DMS153 treated with DMSO at 0.1 percent for 48 hours (cell line): ENCODE measurements around the gene KDM4D.
A peak's percentile ranks its signal among the peaks of the same experiment; 100 is the strongest.
"Not testable (repeated sequence)": the region's sequence is repeated elsewhere in the genome, so short reads cannot be mapped to it uniquely, and the experiment has no call there.

Experiments
- DNase-seq: peaks from one replicate; lab custom pipeline; 2025; ENCODE audit not compliant: unreplicated experiment; lab: John Stamatoyannopoulos, UW

Gene KDM4D

DNA sequence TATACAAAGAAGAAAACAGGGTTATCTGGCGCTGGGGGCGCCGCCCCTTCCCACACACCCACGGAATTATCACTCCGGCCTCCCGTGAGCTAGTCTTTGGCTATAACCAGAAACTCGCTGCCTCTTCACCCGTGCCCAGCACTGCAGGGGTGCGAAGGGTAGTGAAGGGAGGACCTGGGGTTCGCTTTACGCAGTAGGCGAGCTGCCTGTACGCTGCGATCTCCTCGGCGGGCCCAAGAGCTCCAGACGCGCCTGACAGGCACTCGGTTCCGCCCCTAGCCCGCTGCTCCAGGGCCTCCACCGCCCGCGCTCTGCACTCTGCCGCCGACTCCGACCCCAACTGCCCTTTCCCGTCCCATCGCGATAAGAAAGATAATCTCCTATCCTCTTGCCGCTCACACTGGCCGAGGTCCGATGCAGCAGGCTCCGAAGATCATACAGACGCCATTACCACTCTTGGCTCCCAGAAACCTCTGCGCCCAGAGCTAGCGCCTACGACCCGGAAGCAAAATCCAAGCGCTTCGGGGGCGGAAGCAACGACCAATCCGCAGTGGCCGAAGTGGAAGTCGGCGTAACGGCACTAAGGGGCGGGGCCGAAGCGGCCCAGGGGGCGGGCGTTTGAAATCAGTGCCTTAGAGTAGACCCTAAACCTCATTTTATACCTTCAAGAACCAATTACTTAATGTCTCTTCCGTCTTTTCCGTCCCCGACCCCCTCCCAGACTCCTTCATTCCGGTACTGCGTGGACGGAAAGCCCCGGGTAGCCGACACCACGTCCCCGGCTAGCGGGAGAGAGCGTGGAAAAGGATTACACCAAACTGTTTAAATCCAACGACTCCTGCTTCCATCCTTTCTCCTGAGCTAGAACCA lies at the start of gene KDM4D, which contains the start of gene CWC15:
KDM4D (plus strand) TSS at position 611 of the 870 bp plus-strand sequence. CDS start 23,664 bp downstream, outside the sequence.
CWC15 (minus strand) TSS at position 458 of the 870 bp plus-strand sequence. CDS start 1,371 bp downstream, outside the sequence.
- peak; percentile 86 for DNase-seq

- DNase-seq, result no peak
Observed at GRCh38 chr11:94924171-94924572, 49.3 kb upstream of the KDM4D start.

DNA sequence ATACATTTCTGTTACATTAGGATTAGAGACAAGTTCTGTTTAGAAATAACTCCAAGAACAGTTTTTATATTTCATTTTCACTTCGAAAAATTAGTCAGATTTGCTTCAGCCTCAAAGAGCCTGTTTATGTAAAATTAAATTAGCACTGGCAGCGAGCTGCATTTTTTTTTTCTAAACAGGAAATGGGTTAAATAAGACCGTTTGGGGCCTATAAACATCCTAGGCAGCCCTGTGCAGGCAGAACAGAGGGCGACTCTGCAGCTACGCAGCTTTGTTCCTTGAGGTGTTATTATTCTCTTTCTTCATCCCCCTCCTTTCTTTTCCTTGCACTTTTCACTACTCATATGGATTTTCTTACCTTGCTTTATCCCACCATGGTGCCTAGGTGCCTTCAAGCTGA lies 48.9 kb upstream of the KDM4D start:
- no peak for DNase-seq

DNA sequence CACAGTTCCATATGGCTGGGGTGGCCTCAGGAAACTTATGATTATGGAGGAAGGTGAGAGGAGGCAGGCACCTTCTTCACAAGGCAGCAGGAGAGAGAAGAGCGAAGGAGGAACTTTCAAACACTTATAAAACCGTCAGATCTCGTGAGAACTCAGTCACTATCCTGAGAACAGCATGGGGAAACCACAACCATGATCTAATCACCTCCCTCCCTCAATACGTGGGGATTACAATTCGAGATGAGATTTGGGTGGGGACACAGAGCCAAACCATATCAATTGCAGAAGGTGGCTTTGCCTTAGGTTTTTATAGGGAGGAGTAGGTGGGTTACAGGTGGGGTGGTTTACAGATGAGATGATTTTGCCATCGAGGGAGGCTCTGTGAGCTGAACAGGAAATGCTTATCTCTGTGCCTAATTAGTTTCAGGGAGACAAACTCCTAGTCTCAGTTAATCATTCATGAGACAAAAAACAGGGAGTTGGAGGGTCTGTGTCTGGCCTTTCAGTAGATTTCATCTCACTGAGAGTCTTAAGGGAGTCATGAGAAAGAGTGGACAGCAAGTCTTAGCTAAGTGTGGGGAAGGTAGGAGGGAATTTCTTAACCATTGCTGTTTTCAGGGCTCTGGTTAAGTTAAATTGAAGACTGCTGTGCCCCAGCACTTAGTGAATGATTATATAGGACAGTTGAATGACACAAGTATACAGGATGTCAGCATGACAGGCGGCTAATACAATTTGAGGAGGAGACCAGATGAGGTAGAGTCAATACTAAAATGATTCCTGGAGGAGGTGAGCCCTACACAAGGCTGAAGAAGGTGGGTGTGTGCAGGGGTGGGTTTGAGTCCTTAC lies 47.9 kb upstream of the KDM4D start:
- DNase-seq, result no peak

DNA sequence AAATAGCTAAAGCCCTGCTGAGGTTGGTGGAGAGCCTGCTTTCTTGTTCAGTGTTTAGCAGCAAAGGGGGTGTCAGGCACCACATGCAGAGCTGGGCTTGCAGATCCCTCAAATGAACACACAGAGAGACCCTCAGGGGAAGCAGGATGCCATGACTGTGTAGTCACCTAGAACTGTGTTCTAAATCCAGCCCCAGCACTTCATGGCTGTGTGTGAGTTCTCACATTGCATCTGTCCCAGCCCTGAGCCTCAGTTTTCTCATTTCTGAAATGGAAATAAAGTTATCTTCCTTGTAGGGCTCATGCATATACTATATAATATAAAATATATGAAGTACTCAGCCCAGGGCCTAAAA lies 47.3 kb upstream of the KDM4D start:
- no peak for DNase-seq

DNA sequence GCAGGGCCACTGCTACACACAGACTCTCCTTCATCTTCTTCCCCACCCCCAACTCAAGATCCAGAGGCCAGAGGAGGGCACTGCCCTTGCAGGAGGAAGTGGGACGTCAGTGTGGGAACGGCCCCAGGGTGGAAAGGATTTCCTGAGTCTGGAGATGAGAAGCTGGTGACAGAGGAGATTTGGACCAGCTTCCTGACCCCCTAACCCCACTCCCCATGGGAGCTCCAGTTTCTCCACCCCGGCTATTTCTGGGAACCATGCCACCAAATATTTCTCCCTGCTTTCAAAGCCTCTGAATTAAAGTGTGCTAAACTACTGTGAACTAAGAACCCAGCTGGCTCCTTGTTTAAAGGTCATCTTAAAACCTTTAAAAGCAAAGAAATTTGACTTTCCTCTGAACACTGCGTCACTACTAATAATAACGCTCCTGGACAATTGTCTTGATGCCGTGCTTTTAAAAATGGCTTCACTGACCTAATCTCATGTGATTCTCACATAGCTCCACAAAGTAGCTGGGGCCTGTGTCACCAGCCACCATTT lies 46.7 kb upstream of the KDM4D start:
- DNase-seq, result no peak

GRCh38 chr11:94928117-94928990 lies 45.2 kb upstream of the KDM4D start:
- DNase-seq, result no peak

GRCh38 chr11:94932072-94932471 lies 41.4 kb upstream of the KDM4D start:
- not testable (repeated sequence) for DNase-seq

DNA sequence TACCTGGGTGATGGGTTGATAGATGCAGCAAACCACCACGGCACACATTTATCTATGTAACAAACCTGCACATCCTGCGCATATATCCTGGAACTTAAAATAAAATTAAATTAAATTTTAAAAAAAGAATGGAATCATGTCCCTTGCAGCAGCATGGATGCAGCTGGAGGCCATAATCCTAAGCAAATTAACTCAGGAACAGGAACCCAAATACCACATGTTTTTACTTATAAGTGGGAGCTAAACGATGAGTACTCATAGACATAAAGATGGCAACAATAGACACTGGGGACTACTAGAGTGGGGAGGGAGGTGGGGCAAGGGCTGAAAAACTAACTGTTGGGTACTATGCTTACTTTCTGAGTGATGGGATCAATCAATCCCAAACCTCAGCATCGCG lies 41.0 kb upstream of the KDM4D start:
- DNase-seq, result no peak

GRCh38 chr11:94933223-94934130 lies 40.0 kb upstream of the KDM4D start:
- DNase-seq, result no peak

DNA sequence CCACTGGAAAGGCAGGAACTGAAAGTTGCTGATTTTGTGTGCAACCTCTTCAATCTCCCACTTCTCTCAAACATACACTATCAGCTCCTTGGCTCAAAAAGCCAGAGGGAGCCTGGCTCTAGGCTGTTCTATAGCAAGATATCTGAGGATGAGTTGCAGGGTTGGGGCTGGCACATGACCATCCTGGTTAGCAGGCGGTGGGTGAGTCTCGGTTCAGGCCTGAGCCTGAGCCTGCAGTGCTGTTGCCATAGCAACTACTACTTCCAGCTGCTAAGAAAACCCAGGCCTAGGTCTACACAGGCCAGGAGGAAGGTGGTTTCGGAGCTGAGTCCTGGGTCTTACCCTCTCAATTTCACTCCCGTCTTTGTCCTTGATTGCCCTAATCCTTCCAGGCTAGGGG lies 39.1 kb upstream of the KDM4D start:
- no peak for DNase-seq

- no peak for DNase-seq
Observed at GRCh38 chr11:94934846-94935245, 38.7 kb upstream of the KDM4D start.

GRCh38 chr11:94938095-94939055 lies 35.1 kb upstream of the KDM4D start:
- DNase-seq, result peak; percentile 13

- DNase-seq, result no peak
Observed at GRCh38 chr11:94939346-94939745, 34.2 kb upstream of the KDM4D start.

GRCh38 chr11:94941131-94941530 lies 32.4 kb upstream of the KDM4D start:
- DNase-seq, result no peak

DNA sequence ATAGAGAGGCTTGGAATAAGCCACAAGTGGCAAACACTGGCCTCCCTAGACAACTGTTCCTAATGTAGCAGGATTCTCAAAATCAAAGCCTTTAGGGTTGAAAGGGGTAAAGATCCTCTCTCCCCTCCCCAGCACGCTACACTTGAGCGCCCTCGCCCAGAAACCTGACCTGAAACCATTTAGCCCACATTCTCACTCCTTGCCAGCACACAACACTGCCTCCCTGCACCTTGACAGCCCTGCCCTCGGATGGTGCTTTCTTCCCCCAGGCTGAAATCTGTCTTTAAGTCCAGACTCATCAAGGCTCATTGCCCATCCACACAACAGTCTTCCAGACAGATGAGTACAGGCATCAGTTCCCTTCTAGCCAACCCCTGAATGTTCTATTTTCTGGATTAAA lies 26.7 kb upstream of the KDM4D start:
- DNase-seq, result no peak

DNA sequence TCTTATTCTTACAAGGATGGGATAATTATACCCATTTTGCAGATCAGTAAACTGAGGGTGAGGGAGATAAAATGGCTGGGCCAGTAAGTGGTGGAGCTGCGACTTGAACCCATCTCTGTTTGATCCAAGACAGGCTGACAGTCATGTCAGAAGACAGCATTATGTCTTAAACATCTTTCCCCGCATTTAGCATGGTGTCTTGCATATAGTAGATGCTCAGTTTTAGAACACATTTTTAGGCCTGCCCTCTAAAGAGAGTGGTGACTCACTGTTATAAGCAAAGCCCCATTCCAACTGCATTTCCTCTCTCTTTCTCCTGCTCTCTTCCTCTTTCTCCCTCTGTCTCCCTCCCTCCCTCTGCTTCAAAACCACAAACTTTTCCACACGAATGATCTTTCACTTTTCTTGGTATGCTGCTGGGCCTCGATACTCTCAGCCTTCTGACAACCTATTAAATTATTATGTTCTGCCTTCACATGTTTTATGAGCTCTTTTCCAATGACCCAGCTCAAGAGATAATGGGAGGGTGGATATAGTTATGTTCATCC lies 25.4 kb upstream of the KDM4D start:
- no peak for DNase-seq

DNA sequence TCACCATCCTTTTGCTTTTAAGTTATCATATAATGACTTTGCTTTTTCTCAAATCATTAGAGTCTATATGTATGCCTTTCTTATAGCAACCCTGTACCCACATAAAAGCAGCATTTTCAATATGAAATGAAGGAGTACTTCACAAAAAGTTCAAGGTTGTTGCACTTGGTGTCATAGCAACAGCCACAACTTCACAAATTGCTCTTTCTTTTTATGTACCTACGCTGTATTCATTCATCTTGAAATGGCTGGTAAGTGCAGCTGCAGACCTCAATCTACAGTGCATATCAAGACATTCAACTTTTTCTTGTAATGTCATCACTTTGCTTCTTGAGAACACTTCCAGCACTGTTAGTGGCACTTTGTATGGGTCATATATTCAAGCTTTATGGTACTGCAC lies 18.8 kb upstream of the KDM4D start:
- no peak for DNase-seq
